ENCODE measurements around the gene MED14.

The MED14 gene

GRCh38 chrX:40688929-40689328 is 46.4 kb downstream of the MED14 start:
- CTCF ChIA-PET = no interaction called here
- no peak for TF ChIP-seq ZNF384 (IDR thresholded peaks at IDR 0.05)
- TF ChIP-seq CTBP1 (IDR thresholded peaks at IDR 0.05; ENCODE audit: borderline replicate concordance) = no peak
- no peak for TF ChIP-seq NFRKB (IDR thresholded peaks at IDR 0.05)
- no peak for TF ChIP-seq ARNT (IDR thresholded peaks at IDR 0.05)
- DNase-seq (ENCODE audit: extremely low spot score) = no peak
- POLR2A ChIA-PET = no interaction called here

GRCh38 chrX:40687169-40687568 is 48.2 kb downstream of the MED14 start:
- DNase-seq (ENCODE audit: extremely low spot score) = no peak
- ChIA-PET POLR2A (no interaction called here), CTCF (interaction anchor here (1.9 kb wide), 1 partner anchor 35 kb away, joined by 9 read pairs; no protein-coding TSS in a partner anchor)
- TF ChIP-seq CTBP1 (IDR thresholded peaks at IDR 0.05; ENCODE audit: borderline replicate concordance) (no peak), TARDBP (IDR thresholded peaks at IDR 0.05) (no peak), ZNF384 (IDR thresholded peaks at IDR 0.05) (no peak), BHLHE40 (IDR thresholded peaks at IDR 0.05; ENCODE audit: borderline replicate concordance) (no peak), ELF4 (IDR thresholded peaks at IDR 0.05) (no peak), ARNT (IDR thresholded peaks at IDR 0.05) (no peak), NFRKB (IDR thresholded peaks at IDR 0.05) (no peak), PKNOX1 (IDR thresholded peaks at IDR 0.05) (no peak), HDGF (IDR thresholded peaks at IDR 0.05; ENCODE audit: borderline replicate concordance) (no peak), SUZ12 (IDR thresholded peaks at IDR 0.05) (no peak), FOXA1 (IDR thresholded peaks at IDR 0.05) (no peak), FOXK2 (IDR thresholded peaks at IDR 0.05) (no peak), LEF1 (IDR thresholded peaks at IDR 0.05; ENCODE audit: borderline replicate concordance) (no peak), SP1 (IDR thresholded peaks at IDR 0.05) (no peak), FOXM1 (IDR thresholded peaks at IDR 0.05; ENCODE audit: borderline replicate concordance) (no peak), L3MBTL2 (conservative IDR thresholded peaks at IDR 0.05) (no peak)

- ChIA-PET POLR2A (no interaction called here), CTCF (no interaction called here)
- DNase-seq (ENCODE audit: extremely low spot score) = no peak
- TF ChIP-seq BHLHE40 (IDR thresholded peaks at IDR 0.05; ENCODE audit: borderline replicate concordance) = no peak
- TF ChIP-seq SUZ12 (IDR thresholded peaks at IDR 0.05) = no peak
- TF ChIP-seq SP1 (IDR thresholded peaks at IDR 0.05) = no peak
- TF ChIP-seq FOXK2 (IDR thresholded peaks at IDR 0.05) = no peak
- TF ChIP-seq ELF4 (IDR thresholded peaks at IDR 0.05) = no peak
- no peak for TF ChIP-seq FOXM1 (IDR thresholded peaks at IDR 0.05; ENCODE audit: borderline replicate concordance)
- TF ChIP-seq NFRKB (IDR thresholded peaks at IDR 0.05) = no peak
- TF ChIP-seq HDGF (IDR thresholded peaks at IDR 0.05; ENCODE audit: borderline replicate concordance) = no peak
- no peak for TF ChIP-seq CTBP1 (IDR thresholded peaks at IDR 0.05; ENCODE audit: borderline replicate concordance)
- no peak for TF ChIP-seq TARDBP (IDR thresholded peaks at IDR 0.05)
- no peak for TF ChIP-seq ARNT (IDR thresholded peaks at IDR 0.05)
- no peak for TF ChIP-seq L3MBTL2 (conservative IDR thresholded peaks at IDR 0.05)
- no peak for TF ChIP-seq ZNF384 (IDR thresholded peaks at IDR 0.05)
- no peak for TF ChIP-seq LEF1 (IDR thresholded peaks at IDR 0.05; ENCODE audit: borderline replicate concordance)
- TF ChIP-seq FOXA1 (IDR thresholded peaks at IDR 0.05) = no peak
Measured at GRCh38 chrX:40685362-40685918, 49.9 kb downstream of the MED14 start.

- POLR2A ChIA-PET = no interaction called here
- CTCF ChIA-PET = no interaction called here
- TF ChIP-seq NFRKB (IDR thresholded peaks at IDR 0.05) = no peak
- no peak for TF ChIP-seq LEF1 (IDR thresholded peaks at IDR 0.05; ENCODE audit: borderline replicate concordance)
- no peak for TF ChIP-seq FOXM1 (IDR thresholded peaks at IDR 0.05; ENCODE audit: borderline replicate concordance)
- DNase-seq (ENCODE audit: extremely low spot score) = no peak
Measured at GRCh38 chrX:40684092-40684491, 51.2 kb downstream of the MED14 start.

GRCh38 chrX:40683245-40683644 is 52.1 kb downstream of the MED14 start:
- CTCF ChIA-PET = no interaction called here
- DNase-seq (ENCODE audit: extremely low spot score) = no peak
- TF ChIP-seq TARDBP (IDR thresholded peaks at IDR 0.05) (no peak), SUZ12 (IDR thresholded peaks at IDR 0.05) (no peak), HDGF (IDR thresholded peaks at IDR 0.05; ENCODE audit: borderline replicate concordance) (no peak), SP1 (IDR thresholded peaks at IDR 0.05) (no peak), NFRKB (IDR thresholded peaks at IDR 0.05) (no peak), FOXK2 (IDR thresholded peaks at IDR 0.05) (no peak), L3MBTL2 (conservative IDR thresholded peaks at IDR 0.05) (no peak)
- POLR2A ChIA-PET = no interaction called here

- no peak for DNase-seq (ENCODE audit: extremely low spot score)
- TF ChIP-seq FOXM1 (IDR thresholded peaks at IDR 0.05; ENCODE audit: borderline replicate concordance) (no peak), SUZ12 (IDR thresholded peaks at IDR 0.05) (no peak), NFRKB (IDR thresholded peaks at IDR 0.05) (no peak), HDGF (IDR thresholded peaks at IDR 0.05; ENCODE audit: borderline replicate concordance) (no peak), ZNF384 (IDR thresholded peaks at IDR 0.05) (no peak), ELF4 (IDR thresholded peaks at IDR 0.05) (no peak), PKNOX1 (IDR thresholded peaks at IDR 0.05) (no peak), FOXA1 (IDR thresholded peaks at IDR 0.05) (no peak), BHLHE40 (IDR thresholded peaks at IDR 0.05; ENCODE audit: borderline replicate concordance) (no peak), CTBP1 (IDR thresholded peaks at IDR 0.05; ENCODE audit: borderline replicate concordance) (no peak), TARDBP (IDR thresholded peaks at IDR 0.05) (no peak), SP1 (IDR thresholded peaks at IDR 0.05) (no peak), FOXK2 (IDR thresholded peaks at IDR 0.05) (no peak), LEF1 (IDR thresholded peaks at IDR 0.05; ENCODE audit: borderline replicate concordance) (no peak), L3MBTL2 (conservative IDR thresholded peaks at IDR 0.05) (no peak), ARNT (IDR thresholded peaks at IDR 0.05) (no peak)
- ChIA-PET CTCF (no interaction called here), POLR2A (no interaction called here)
Measured at GRCh38 chrX:40671126-40671525, 64.2 kb downstream of the MED14 start.

Data from HEK293T (cell line).